HEK293T (cell line): ENCODE measurements around the gene LYSET.

Experiments
- CTCF ChIA-PET: fragments of 350-600 bp; formaldehyde crosslinking; extraction: SDS; loops from one replicate; lab custom pipeline; 2021; ENCODE audit warnings: antibody characterized with exemption, inconsistent platforms; lab: Yijun Ruan, JAX
- POLR2A ChIA-PET: fragments of 350-600 bp; formaldehyde crosslinking; extraction: SDS; loops from one replicate; lab custom pipeline; 2020; ENCODE audit warnings: antibody characterized with exemption, inconsistent platforms; lab: Yijun Ruan, JAX
- DNase-seq: peaks from one replicate; pipeline ENCODE4 v3.0.0; 2012; ENCODE audit warnings: mixed read lengths; ENCODE audit errors: extremely low spot score
- ARNT ChIP-seq: fragments of 450-650 bp; IDR thresholded peaks from 2 replicates; pipeline ENCODE4 v1.6.1; 2017; ENCODE audit warnings: mild to moderate bottlenecking
- BHLHE40 ChIP-seq: fragments of 450-650 bp; IDR thresholded peaks from 2 replicates; pipeline ENCODE4 v1.6.1; 2016; ENCODE audit warnings: mild to moderate bottlenecking, moderate library complexity, borderline replicate concordance
- CTBP1 ChIP-seq: fragments of 450-650 bp; IDR thresholded peaks from 2 replicates; pipeline ENCODE4 v1.6.1; 2016; ENCODE audit warnings: borderline replicate concordance
- ELF4 ChIP-seq: fragments of 450-650 bp; IDR thresholded peaks from 2 replicates; pipeline ENCODE4 v1.6.1; 2017; ENCODE audit warnings: antibody characterized with exemption
- FOXA1 ChIP-seq: fragments of 450-650 bp; IDR thresholded peaks from 2 replicates; pipeline ENCODE4 v1.6.1; 2016; ENCODE audit warnings: mild to moderate bottlenecking
- FOXK2 ChIP-seq: fragments of 450-650 bp; IDR thresholded peaks from 2 replicates; pipeline ENCODE4 v1.6.1; 2016; ENCODE audit warnings: mild to moderate bottlenecking
- FOXM1 ChIP-seq: fragments of 450-650 bp; IDR thresholded peaks from 2 replicates; pipeline ENCODE4 v1.6.1; 2017; ENCODE audit warnings: mild to moderate bottlenecking, borderline replicate concordance
- HDGF ChIP-seq: fragments of 450-650 bp; IDR thresholded peaks from 2 replicates; pipeline ENCODE4 v1.6.1; 2017; ENCODE audit warnings: antibody characterized with exemption, borderline replicate concordance
- L3MBTL2 ChIP-seq: fragments of 450-650 bp; conservative IDR thresholded peaks from 2 replicates; pipeline ENCODE4 v1.6.1; 2016; ENCODE audit warnings: mild to moderate bottlenecking
- LEF1 ChIP-seq: fragments of 450-650 bp; IDR thresholded peaks from 2 replicates; pipeline ENCODE4 v1.6.1; 2017; ENCODE audit warnings: mild to moderate bottlenecking, borderline replicate concordance
- NFRKB ChIP-seq: fragments of 450-650 bp; IDR thresholded peaks from 2 replicates; pipeline ENCODE4 v1.6.1; 2016; ENCODE audit warnings: mild to moderate bottlenecking, moderate library complexity
- PKNOX1 ChIP-seq: fragments of 450-650 bp; IDR thresholded peaks from 2 replicates; pipeline ENCODE4 v1.6.1; 2016
- SP1 ChIP-seq: fragments of 450-650 bp; IDR thresholded peaks from 2 replicates; pipeline ENCODE4 v1.6.1; 2017
- SUZ12 ChIP-seq: fragments of 450-650 bp; IDR thresholded peaks from 2 replicates; pipeline ENCODE4 v1.6.1; 2016; ENCODE audit warnings: mild to moderate bottlenecking
- TARDBP ChIP-seq: fragments of 450-650 bp; IDR thresholded peaks from 2 replicates; pipeline ENCODE4 v1.6.1; 2016
- ZNF384 ChIP-seq: fragments of 450-650 bp; IDR thresholded peaks from 2 replicates; pipeline ENCODE4 v1.6.1; 2016

Gene LYSET

GRCh38 chr14:93214598-93214997 is 29.5 kb downstream of the LYSET start:
- no peak for DNase-seq
- POLR2A ChIA-PET, result no interaction called here
- TF ChIP-seq TARDBP (no peak), NFRKB (no peak), ZNF384 (no peak), L3MBTL2 (no peak), LEF1 (no peak), PKNOX1 (no peak), ELF4 (no peak), FOXM1 (no peak), FOXK2 (no peak), HDGF (no peak), ARNT (no peak), FOXA1 (no peak), SUZ12 (no peak), CTBP1 (no peak)
- CTCF ChIA-PET, result no interaction called here

GRCh38 chr14:93219103-93219726 is 34.1 kb downstream of the LYSET start:
- TF ChIP-seq ZNF384, result no peak
- TF ChIP-seq PKNOX1, result no peak
- no peak for TF ChIP-seq HDGF
- no peak for TF ChIP-seq TARDBP
- TF ChIP-seq CTBP1, result no peak
- TF ChIP-seq SUZ12, result no peak
- TF ChIP-seq SP1, result no peak
- TF ChIP-seq FOXM1, result no peak
- TF ChIP-seq BHLHE40, result no peak
- no peak for TF ChIP-seq ARNT
- TF ChIP-seq NFRKB, result no peak
- no peak for TF ChIP-seq FOXA1
- no peak for TF ChIP-seq LEF1
- TF ChIP-seq FOXK2, result no peak
- POLR2A ChIA-PET, result interaction anchor here (0.6 kb wide), 1 partner anchor 10 kb away, joined by 3 read pairs; no protein-coding TSS in a partner anchor
- peak; percentile 46 for DNase-seq
- CTCF ChIA-PET, result interaction anchor here (0.6 to 2.0 kb wide), 4 partner anchors 11 to 323 kb away, joined by 3 to 11 read pairs (median 5); no protein-coding TSS in a partner anchor

GRCh38 chr14:93220509-93220908 is 35.4 kb downstream of the LYSET start:
- no peak for DNase-seq
- TF ChIP-seq TARDBP (no peak), ZNF384 (no peak), L3MBTL2 (no peak)
- ChIA-PET POLR2A (no interaction called here), CTCF (no interaction called here)

- POLR2A ChIA-PET, result no interaction called here
- TF ChIP-seq LEF1 (no peak), SUZ12 (no peak), TARDBP (no peak), FOXM1 (no peak), FOXA1 (no peak), CTBP1 (no peak), L3MBTL2 (no peak), ELF4 (no peak), ZNF384 (no peak), BHLHE40 (no peak), HDGF (no peak), FOXK2 (no peak), ARNT (no peak), PKNOX1 (no peak), SP1 (no peak), NFRKB (no peak)
- CTCF ChIA-PET, result no interaction called here
- DNase-seq, result no peak
These were observed 38.4 kb downstream of the LYSET start for GRCh38 chr14:93223565-93223964.

GRCh38 chr14:93228550-93228949 is 43.4 kb downstream of the LYSET start:
- POLR2A ChIA-PET, result no interaction called here
- TF ChIP-seq BHLHE40 (no peak), FOXK2 (no peak), PKNOX1 (no peak), L3MBTL2 (no peak), FOXA1 (no peak), ELF4 (no peak), HDGF (no peak), LEF1 (no peak), ZNF384 (no peak)
- CTCF ChIA-PET, result no interaction called here
- no peak for DNase-seq

DNA sequence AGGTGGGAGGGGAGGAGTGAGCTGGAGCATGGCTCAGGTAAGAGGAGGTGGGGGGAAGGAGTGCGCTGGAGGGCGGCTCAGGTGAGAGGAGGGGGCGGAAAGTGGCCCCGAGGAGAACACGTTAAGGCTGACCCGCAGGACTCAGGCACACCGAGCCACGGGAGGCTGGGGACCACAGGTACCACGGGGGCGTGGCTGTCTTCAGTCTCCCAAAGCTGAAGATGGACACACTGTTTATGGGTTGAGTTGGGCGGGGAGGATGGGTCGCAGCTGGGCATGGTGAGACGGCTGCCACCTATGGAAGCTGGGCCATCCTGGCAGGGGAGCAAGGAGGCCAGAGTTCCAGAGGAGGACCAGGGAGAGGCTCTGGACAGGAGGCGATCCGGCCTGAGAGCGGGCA is 45.4 kb downstream of the LYSET start:
- TF ChIP-seq ARNT (no peak), CTBP1 (no peak), LEF1 (no peak), SP1 (no peak), FOXM1 (no peak), NFRKB (no peak), FOXA1 (no peak), FOXK2 (no peak)
- POLR2A ChIA-PET, result interaction anchor here (1.0 kb wide), 1 partner anchor 23 kb away, joined by 3 read pairs; the partner anchor contains the start of genes GON7 and UBR7

More for the DNA sequence above, 45.4 kb downstream of the LYSET start:
- no peak for DNase-seq
- CTCF ChIA-PET, result no interaction called here
